Measurements from ENCODE around the gene DDIT4. TPM values are rescaled to one million over a fixed set of nuclear protein-coding genes. Genes with fewer than 3 reads are reported as not detected.

Gene DDIT4
- polyA plus RNA-seq, 1 experiment = 174 TPM

- DNase-seq (ENCODE audit: low read depth) = no peak
- no peak for TF ChIP-seq CTCF (IDR thresholded peaks at IDR 0.05; ENCODE audit: insufficient read depth, low read depth, low read length)
- ChIA-PET CTCF (interaction anchor here (1.2 to 1.5 kb wide), 2 partner anchors 10 to 49 kb away, joined by 4 read pairs; no protein-coding TSS in a partner anchor), POLR2A (no interaction called here)
- Histone ChIP-seq H3K4me3 (ENCODE audit: low read depth, low read length) (no peak overlapping the region), H3K36me3 (ENCODE audit: control insufficient read depth, insufficient read depth, low read length) (peaks cover 14% of the 10 kb centered on the region), H3K27me3 (ENCODE audit: control insufficient read depth, insufficient read depth, low read length) (no peaks in the 10 kb centered on the region)
Observed at GRCh38 chr10:72270607-72271281, 3.0 kb upstream of the DDIT4 start.

- POLR2A ChIA-PET = interaction anchor here (0.5 to 2.9 kb wide), 10 partner anchors 12 to 870 kb away, joined by 3 to 13 read pairs (median 4); no protein-coding TSS in a partner anchor
Observed at GRCh38 chr10:72272689-72273409, 875 bp upstream of the DDIT4 start.

GRCh38 chr10:72274213-72274729 lies 547 bp downstream of the DDIT4 start:
- POLR2A ChIA-PET = interaction anchor here (0.6 to 2.9 kb wide), 5 partner anchors 15 to 603 kb away, joined by 3 to 13 read pairs (median 9); no protein-coding TSS in a partner anchor
- TF ChIP-seq CTCF (IDR thresholded peaks at IDR 0.05; ENCODE audit: insufficient read depth, low read depth, low read length) = no peak

More at GRCh38 chr10:72272689-72273409, 875 bp upstream of the DDIT4 start:
- Histone ChIP-seq H3K4me3 (ENCODE audit: low read depth, low read length) (peak overlapping the region; percentile 78), H3K27me3 (ENCODE audit: control insufficient read depth, insufficient read depth, low read length) (no peaks in the 10 kb centered on the region), H3K36me3 (ENCODE audit: control insufficient read depth, insufficient read depth, low read length) (peaks cover 16% of the 10 kb centered on the region)
- peak; percentile 90 for DNase-seq (ENCODE audit: low read depth)
- TF ChIP-seq CTCF (IDR thresholded peaks at IDR 0.05; ENCODE audit: insufficient read depth, low read depth, low read length) = no peak
- CTCF ChIA-PET = interaction anchor here (0.9 to 3.2 kb wide), 8 partner anchors 12 to 64 kb away, joined by 3 to 15 read pairs (median 6); no protein-coding TSS in a partner anchor

GRCh38 chr10:72274730-72275350 lies 1.1 kb downstream of the DDIT4 start:
- H3K4me3 ChIP-seq (ENCODE audit: low read depth, low read length) = peak overlapping the region; percentile 89
- no peaks in the 10 kb centered on the region for H3K27me3 ChIP-seq (ENCODE audit: control insufficient read depth, insufficient read depth, low read length)
- DNase-seq (ENCODE audit: low read depth) = no peak
- H3K36me3 ChIP-seq (ENCODE audit: control insufficient read depth, insufficient read depth, low read length) = peaks cover 16% of the 10 kb centered on the region
- CTCF ChIA-PET = interaction anchor here (0.7 to 3.2 kb wide), 24 partner anchors 9 to 279 kb away, joined by 3 to 15 read pairs (median 6); partner anchors contain the start of genes ANAPC16 and ASCC1
- POLR2A ChIA-PET = interaction anchor here (0.6 to 2.9 kb wide), 5 partner anchors 14 to 602 kb away, joined by 3 to 13 read pairs (median 9); no protein-coding TSS in a partner anchor
- TF ChIP-seq CTCF (IDR thresholded peaks at IDR 0.05; ENCODE audit: insufficient read depth, low read depth, low read length) = peak; percentile 85

More at GRCh38 chr10:72274213-72274729, 547 bp downstream of the DDIT4 start:
- H3K4me3 ChIP-seq (ENCODE audit: low read depth, low read length) = peak overlapping the region; percentile 89
- CTCF ChIA-PET = interaction anchor here (0.6 to 3.2 kb wide), 25 partner anchors 9 to 278 kb away, joined by 3 to 15 read pairs (median 6); partner anchors contain the start of genes ANAPC16 and ASCC1
- peaks cover 16% of the 10 kb centered on the region for H3K36me3 ChIP-seq (ENCODE audit: control insufficient read depth, insufficient read depth, low read length)
- no peaks in the 10 kb centered on the region for H3K27me3 ChIP-seq (ENCODE audit: control insufficient read depth, insufficient read depth, low read length)
- no peak for DNase-seq (ENCODE audit: low read depth)

Data from BJ (cell line).